K562 (cell line): Measurements from ENCODE around the gene FASTKD2. TPM values are rescaled to one million over a fixed set of nuclear protein-coding genes. Genes with fewer than 3 reads are reported as not detected.

Experiments
- ATAC-seq: fragments of 200-7000 bp; cut with Tn5 transposase; 3 replicates; pipeline ENCODE4 v1.9.1; 2020; ENCODE audit warnings: moderate library complexity
- BruUV-seq: library from RNA; stranded (reverse); fragments of 400-500 nt; replicated peaks from 2 replicates; lab custom pipeline; 2021; lab: Mats Ljungman, UMichigan
- CTCF ChIA-PET: fragments of 300-600 bp; formaldehyde crosslinking; extraction: SDS; loops from one replicate; lab custom pipeline; 2021; ENCODE audit warnings: low intra/inter-chr PET ratio; lab: Yijun Ruan, JAX
- POLR2A ChIA-PET: fragments of 300-600, 350-650 bp; sonication (Branson Sonifier 250); formaldehyde crosslinking; extraction: SDS; loops from one replicate; lab custom pipeline; 2021; ENCODE audit warnings: antibody characterized with exemption, inconsistent platforms; lab: Yijun Ruan, JAX
- DNase-seq, 4 experiments: peaks; one replicate each; pipeline versions ENCODE4 v3.0.0 to v3.0.0-alpha.2; 2011 to 2018; ENCODE audit warnings: low spot score in 3 of 4, mixed read lengths in 3 of 4; ENCODE audit errors: extremely low read depth in 1 of 4
- FAIRE-seq: peaks from 2 replicates; lab custom pipeline; 2011; peaks lifted over from hg19 to GRCh38; lab: Jason Lieb, UNC
- H2AFZ ChIP-seq: 2 replicates; pipeline ENCODE4 v1.6.0; 2011; ENCODE audit warnings: low read depth, low read length, control low read depth, inconsistent platforms
- H3K27ac ChIP-seq: fragments of 200-600 bp; 3 replicates; pipeline ENCODE4 v1.8.0; 2011; ENCODE audit warnings: low read depth, mild to moderate bottlenecking, control low read depth, inconsistent platforms, low read length, moderate library complexity, mixed read lengths; ENCODE audit errors: extremely low read depth
- H3K27me3 ChIP-seq, 2 experiments: fragments of 300-600 bp in 1 of 2; 2 replicates in 1 of 2; 3 replicates in 1 of 2; pipeline versions ENCODE4 v1.6.0 to v1.8.0; 2011; ENCODE audit warnings: inconsistent platforms in 2 of 2, low read length in 2 of 2, mild to moderate bottlenecking in 1 of 2, mixed read lengths in 1 of 2, moderate library complexity in 1 of 2; ENCODE audit not compliant: control insufficient read depth in 2 of 2, insufficient read depth in 2 of 2
- H3K36me3 ChIP-seq: fragments of 300-600 bp; 3 replicates; pipeline ENCODE4 v1.8.0; 2011; ENCODE audit warnings: mild to moderate bottlenecking, low read length, inconsistent platforms; ENCODE audit not compliant: control insufficient read depth, insufficient read depth
- H3K4me1 ChIP-seq, 2 experiments: fragments of 200-600 bp in 1 of 2; replicated peaks in 1 of 2; 2 replicates in 1 of 2; 3 replicates in 1 of 2; pipeline versions ENCODE4 v1.5.1 to v1.8.0; 2011; ENCODE audit warnings: inconsistent platforms in 2 of 2, low read length in 2 of 2, mild to moderate bottlenecking in 1 of 2, mixed read lengths in 1 of 2, moderate library complexity in 1 of 2; ENCODE audit not compliant: control insufficient read depth in 2 of 2, insufficient read depth in 2 of 2
- H3K4me2 ChIP-seq: 2 replicates; pipeline ENCODE4 v1.6.1; 2011; ENCODE audit warnings: low read length, control low read depth, inconsistent platforms, mixed read lengths; ENCODE audit not compliant: insufficient read depth
- H3K4me3 ChIP-seq: fragments of 200-600 bp; sonication (generic), shearing (Covaris generic); 2 replicates; pipeline ENCODE4 v1.5.1; 2016; ENCODE audit warnings: control low read depth, inconsistent platforms
- H3K79me2 ChIP-seq: fragments of 200-600 bp; 3 replicates; pipeline ENCODE4 v1.8.0; 2011; ENCODE audit warnings: low read length, inconsistent platforms; ENCODE audit not compliant: control insufficient read depth, insufficient read depth
- H3K9ac ChIP-seq, 2 experiments: 2 replicates each; pipeline versions ENCODE4 v1.6.0 to v1.6.1; 2011; ENCODE audit warnings: low read depth in 2 of 2, low read length in 2 of 2, control low read depth in 1 of 2, inconsistent platforms in 1 of 2, mild to moderate bottlenecking in 1 of 2, mixed read lengths in 1 of 2; ENCODE audit not compliant: insufficient read depth in 1 of 2
- H3K9me1 ChIP-seq: one replicate; pipeline ENCODE4 v1.6.0; 2011; ENCODE audit warnings: inconsistent platforms, mild to moderate bottlenecking, low read length, moderate library complexity; ENCODE audit not compliant: control insufficient read depth, insufficient read depth
- H3K9me3 ChIP-seq: replicated peaks from 2 replicates; pipeline ENCODE4 v1.5.1; 2011; ENCODE audit warnings: low read depth, low read length, inconsistent platforms; ENCODE audit not compliant: control insufficient read depth, insufficient read depth
- H4K20me1 ChIP-seq: replicated peaks from 2 replicates; pipeline ENCODE4 v1.6.1; 2011; ENCODE audit warnings: low read length, inconsistent platforms, mixed read lengths; ENCODE audit not compliant: control insufficient read depth, insufficient read depth
- FOXK2 ChIP-seq, 2 experiments: fragments of 450-650 bp; IDR thresholded peaks in 1 of 2; conservative IDR thresholded peaks in 1 of 2; 2 replicates each; pipeline ENCODE4 v1.6.1; 2016; ENCODE audit warnings: low read depth in 2 of 2, mild to moderate bottlenecking in 1 of 2
- GABPB1 ChIP-seq: sonication (generic); formaldehyde crosslinking; IDR thresholded peaks from 2 replicates; pipeline ENCODE4 v1.8.0; 2022; ENCODE audit warnings: mild to moderate bottlenecking, missing genetic modification reagents
- MLX ChIP-seq, 2 experiments: fragments of 450-650 bp in 1 of 2; sonication (generic) in 1 of 2; formaldehyde crosslinking; conservative IDR thresholded peaks; 2 replicates each; pipeline versions ENCODE4 v1.4.0 to v1.8.1; 2020 to 2022; ENCODE audit warnings: mild to moderate bottlenecking in 1 of 2, missing genetic modification reagents in 1 of 2
- NKRF ChIP-seq: fragments of 450-650 bp; IDR thresholded peaks from 2 replicates; pipeline ENCODE4 v1.6.1; 2016; ENCODE audit warnings: borderline replicate concordance
- NR3C1 ChIP-seq: sonication (generic); formaldehyde crosslinking; IDR thresholded peaks from 2 replicates; pipeline ENCODE4 v1.8.1; 2022; ENCODE audit warnings: missing genetic modification reagents
- POLR2A ChIP-seq: fragments of 450-650 bp; conservative IDR thresholded peaks from 2 replicates; pipeline ENCODE4 v1.6.1; 2016
- ZNF174 ChIP-seq: fragments of 250-450 bp; sonication (Bioruptor Pico); IDR thresholded peaks from 2 replicates; pipeline ENCODE4 v1.4.0; 2020; ENCODE audit warnings: mild to moderate bottlenecking
- ZNF282 ChIP-seq: sonication (generic); formaldehyde crosslinking; IDR thresholded peaks from 2 replicates; pipeline ENCODE4 v1.8.1; 2023; ENCODE audit warnings: missing genetic modification reagents
- ZNF444 ChIP-seq: fragments of 250-450 bp; sonication (Bioruptor Pico); IDR thresholded peaks from 2 replicates; pipeline ENCODE4 v1.4.0; 2020; ENCODE audit warnings: mild to moderate bottlenecking, moderate library complexity
- WGBS: fragments of 100-300 bp; shearing (Covaris generic); methylation state at CpG from one replicate; pipeline ENCODE4 v1.1.6; 2016; ENCODE audit warnings: low coverage, mixed read lengths; ENCODE audit not compliant: insufficient coverage; ENCODE audit errors: missing lambda C conversion rate; 5-methylcytosine and 5-hydroxymethylcytosine counted together
- in situ Hi-C: fragments of 300-500 bp; cut with MboI; formaldehyde crosslinking; loops from 4 replicates; pipeline ENCODE4 v1.15.0; 2018; ENCODE audit warnings: inconsistent platforms, mixed read lengths
- intact Hi-C: fragments of 100-400 bp; cut with micrococcal nuclease; formaldehyde crosslinking; loops from 2 replicates; pipeline ENCODE4 v1.14.2; 2022
- polyA plus RNA-seq, 8 experiments: library from polyadenylated mRNA; depleted of rRNA in 4 of 8; stranded (reverse) in 5 of 8; unstranded in 3 of 8; fragments of >200 nt; fragmentation: Nextera tagmentation in 2 of 8; fragmentation: Illumina TruSeq in 1 of 8; extraction: Ambion mirVana in 2 of 8; extraction: Trizol in 1 of 8; gene quantifications; 2 replicates each; pipeline versions ENCODE4 v1.2.1 to v1.2.3, GENCODE V29; 2011 to 2014; ENCODE audit warnings: inconsistent platforms in 1 of 8, missing spikeins in 1 of 8
- total RNA-seq, 7 experiments: library from RNA; depleted of rRNA in 6 of 7; stranded (reverse); fragments of >200 nt in 6 of 7; fragmentation: Illumina TruSeq in 2 of 7; extraction: Trizol in 2 of 7; gene quantifications; 2 replicates each; pipeline versions ENCODE4 v1.2.1 to v1.2.3, GENCODE V29; 2011 to 2021; ENCODE audit warnings: low replicate concordance in 1 of 7
- TF ChIP-seq, protein P1 (sequence below): fragments of 250-450 bp; sonication (Bioruptor Pico); IDR thresholded peaks from 2 replicates; pipeline ENCODE4 v1.5.0; 2021

The FASTKD2 gene
- total and polyA plus RNA-seq, 9 of the 15 experiments (the other 6 are each of a cell fraction or from before 2014, with no cell fraction given) = 20.8 to 90.6 (median 39.1) TPM

DNA sequence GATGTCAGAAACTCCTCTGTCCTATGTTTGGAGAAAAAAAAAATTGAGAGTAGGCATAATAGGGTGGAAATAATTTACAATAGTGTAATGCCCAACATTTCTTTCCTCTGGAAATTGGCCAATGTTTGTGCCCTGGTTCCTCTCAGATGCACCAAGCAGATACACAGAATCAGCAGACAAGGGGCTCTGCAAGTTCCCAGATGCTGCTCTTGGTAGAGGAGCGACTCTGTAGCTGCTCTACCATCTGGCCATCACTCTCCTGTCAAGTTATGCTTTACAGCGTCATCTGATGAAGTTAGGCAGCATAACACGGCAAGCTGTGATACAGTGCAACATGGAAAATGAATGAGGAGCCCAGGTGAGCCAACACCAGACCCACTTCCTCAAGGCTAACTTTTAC lies 48.8 kb upstream of the FASTKD2 start:
- no peaks in the 10 kb centered on the region for H4K20me1 ChIP-seq
- H2AFZ ChIP-seq = no peak overlapping the region
- H3K79me2 ChIP-seq = no peaks in the 10 kb centered on the region
- intact Hi-C loops (no loop called here), in situ Hi-C loops (no loop called here)
- no peaks in the 10 kb centered on the region for H3K9me1 ChIP-seq
- H3K9ac ChIP-seq = no peak overlapping the region
- CTCF ChIA-PET = no interaction called here
- POLR2A ChIA-PET = no interaction called here
- TF ChIP-seq ZNF282 = no peak
- no peak for TF ChIP-seq MLX (CRISPR knock-in tag; conservative IDR thresholded peaks at IDR 0.05)
- no peak for TF ChIP-seq FOXK2 (conservative IDR thresholded peaks at IDR 0.05 in 1 of 2, IDR thresholded peaks at IDR 0.05 in 1 of 2; ENCODE audit: low read depth in 2 of 2)
- TF ChIP-seq NR3C1 (CRISPR knock-in tag) = no peak
- no peak for TF ChIP-seq POLR2A
- TF ChIP-seq, all 486 proteins: peak for 0
- no peak for FAIRE-seq
- H3K9me3 ChIP-seq = no peaks in the 10 kb centered on the region
- no peak overlapping the region for H3K4me3 ChIP-seq
- no peak for DNase-seq
- H3K36me3 ChIP-seq = no peaks in the 10 kb centered on the region
- no TSS peak for BruUV-seq
- H3K27ac ChIP-seq = no peak overlapping the region
- WGBS = 0% methylated on average over 3 of the region's 3 CpGs
- ATAC-seq = no peak
- H3K4me1 ChIP-seq = no peaks in the 10 kb centered on the region
- H3K4me2 ChIP-seq = no peak overlapping the region
- no peaks in the 10 kb centered on the region; a peak in 1 of 5 replicates for H3K27me3 ChIP-seq

DNA sequence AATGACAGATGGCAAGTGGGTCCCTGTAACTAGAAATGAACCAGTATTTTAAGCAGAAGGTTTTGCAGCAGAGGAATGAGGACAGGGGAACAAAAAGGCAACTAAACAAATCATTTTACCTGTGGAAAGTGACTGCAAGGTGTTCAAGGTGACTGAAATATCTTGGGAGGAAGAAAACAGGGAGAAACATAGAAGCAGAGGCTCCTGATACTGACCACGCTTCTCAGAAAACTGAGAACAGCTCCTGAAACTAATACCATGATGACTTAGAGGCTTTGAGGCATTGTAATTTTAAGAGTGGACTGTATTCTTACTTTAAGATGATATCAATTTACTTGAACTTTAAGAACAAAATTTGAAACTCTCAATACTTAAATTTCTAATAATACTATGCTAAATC lies 47.1 kb upstream of the FASTKD2 start, which contains the start of gene DYTN:
TSS of gene DYTN (minus strand) at position 101 of the 400 bp plus-strand sequence. CDS start 117 bp downstream, outside the sequence.
- Histone ChIP-seq H3K27me3 (no peaks in the 10 kb centered on the region; a peak in 1 of 5 replicates), H3K4me3 (no peak within 1 kb of the TSS), H3K79me2 (no peaks in the 10 kb centered on the region), H3K27ac (no peak within 1 kb of the TSS), H3K9me3 (no peaks in the 10 kb centered on the region), H2AFZ (no peak within 1 kb of the TSS), H3K36me3 (no peaks in the 10 kb centered on the region), H3K9ac (no peak within 1 kb of the TSS), H3K4me1 (no peaks in the 10 kb centered on the region), H3K9me1 (no peaks in the 10 kb centered on the region), H3K4me2 (no peak within 1 kb of the TSS), H4K20me1 (no peaks in the 10 kb centered on the region)
- POLR2A ChIA-PET = no interaction called here
- intact Hi-C loops = no loop called here
- no TSS peak for BruUV-seq
- CTCF ChIA-PET = no interaction called here
- no peak for TF ChIP-seq ZNF174 (CRISPR knock-in tag)
- TF ChIP-seq NKRF = no peak
- TF ChIP-seq ZNF444 (CRISPR knock-in tag) = no peak
- no peak for TF ChIP-seq GABPB1 (CRISPR knock-in tag)
- TF ChIP-seq, protein P1, sequence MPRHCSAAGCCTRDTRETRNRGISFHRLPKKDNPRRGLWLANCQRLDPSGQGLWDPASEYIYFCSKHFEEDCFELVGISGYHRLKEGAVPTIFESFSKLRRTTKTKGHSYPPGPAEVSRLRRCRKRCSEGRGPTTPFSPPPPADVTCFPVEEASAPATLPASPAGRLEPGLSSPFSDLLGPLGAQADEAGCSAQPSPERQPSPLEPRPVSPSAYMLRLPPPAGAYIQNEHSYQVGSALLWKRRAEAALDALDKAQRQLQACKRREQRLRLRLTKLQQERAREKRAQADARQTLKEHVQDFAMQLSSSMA (CRISPR knock-in tag) = no peak
- ATAC-seq (no peak), FAIRE-seq (no peak), DNase-seq (no peak)
- WGBS = 9% methylated on average over 1 of the region's 1 CpG
- in situ Hi-C loops = no loop called here
